PC-3 (cell line): ENCODE results near the gene SELENOV.

Source experiments
- EZH2 ChIP-seq: fragments of 300-600 bp; sonication (generic); IDR thresholded peaks from one replicate; pipeline ENCODE4 v1.6.1; 2017; ENCODE audit warnings: antibody characterized with exemption, mild to moderate bottlenecking, low read length; ENCODE audit not compliant: unreplicated experiment
- TF ChIP-seq, protein P1 (sequence below): fragments of 300-600 bp; sonication (generic); conservative IDR thresholded peaks from 2 replicates; pipeline ENCODE4 v1.5.1; 2017; ENCODE audit warnings: antibody characterized with exemption, low read depth, mild to moderate bottlenecking, low read length

GRCh38 chr19:39481229-39481545 lies 33.8 kb upstream of the SELENOV start:
- TF ChIP-seq, protein P1, sequence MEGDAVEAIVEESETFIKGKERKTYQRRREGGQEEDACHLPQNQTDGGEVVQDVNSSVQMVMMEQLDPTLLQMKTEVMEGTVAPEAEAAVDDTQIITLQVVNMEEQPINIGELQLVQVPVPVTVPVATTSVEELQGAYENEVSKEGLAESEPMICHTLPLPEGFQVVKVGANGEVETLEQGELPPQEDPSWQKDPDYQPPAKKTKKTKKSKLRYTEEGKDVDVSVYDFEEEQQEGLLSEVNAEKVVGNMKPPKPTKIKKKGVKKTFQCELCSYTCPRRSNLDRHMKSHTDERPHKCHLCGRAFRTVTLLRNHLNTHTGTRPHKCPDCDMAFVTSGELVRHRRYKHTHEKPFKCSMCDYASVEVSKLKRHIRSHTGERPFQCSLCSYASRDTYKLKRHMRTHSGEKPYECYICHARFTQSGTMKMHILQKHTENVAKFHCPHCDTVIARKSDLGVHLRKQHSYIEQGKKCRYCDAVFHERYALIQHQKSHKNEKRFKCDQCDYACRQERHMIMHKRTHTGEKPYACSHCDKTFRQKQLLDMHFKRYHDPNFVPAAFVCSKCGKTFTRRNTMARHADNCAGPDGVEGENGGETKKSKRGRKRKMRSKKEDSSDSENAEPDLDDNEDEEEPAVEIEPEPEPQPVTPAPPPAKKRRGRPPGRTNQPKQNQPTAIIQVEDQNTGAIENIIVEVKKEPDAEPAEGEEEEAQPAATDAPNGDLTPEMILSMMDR: no peak
- TF ChIP-seq EZH2: no peak
